Globus pallidus (tissue), 1 donor: Measurements from ENCODE around the gene PRAMEF2.
"Not testable (repeated sequence)": the region's sequence is repeated elsewhere in the genome, so short reads cannot be mapped to it uniquely, and the experiment has no call there.

Source experiments
- DNase-seq: peaks from one replicate; pipeline ENCODE4 v3.0.0-alpha.2; 2015; ENCODE audit warnings: low spot score

The PRAMEF2 gene

DNA sequence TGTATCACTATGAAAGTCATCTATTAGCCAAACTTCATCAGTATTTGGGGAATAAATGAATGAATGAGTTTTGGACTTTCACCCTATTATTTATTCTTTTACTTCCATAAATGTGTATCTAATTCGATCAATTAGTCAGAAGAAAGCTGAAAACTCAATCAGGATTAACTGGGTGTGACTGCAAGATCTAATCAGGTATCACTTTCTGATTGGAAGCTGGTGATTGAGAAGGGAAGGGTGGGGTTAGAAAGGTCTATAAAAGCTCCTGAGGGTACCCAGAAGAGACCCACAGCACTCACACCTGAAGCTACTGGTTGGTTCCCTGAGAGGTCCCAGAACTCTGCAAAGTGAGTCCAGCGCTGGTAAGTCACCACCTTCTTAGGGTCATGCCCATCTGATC lies at the start of gene PRAMEF2:
Gene PRAMEF2, plus strand, starts transcription at position 301 of the 400 bp plus-strand sequence. CDS start 1,924 bp downstream, outside the sequence.
- not testable (repeated sequence) for DNase-seq

- DNase-seq: no peak
Observed at GRCh38 chr1:12809933-12810332, 47.0 kb upstream of the PRAMEF2 start.

DNA sequence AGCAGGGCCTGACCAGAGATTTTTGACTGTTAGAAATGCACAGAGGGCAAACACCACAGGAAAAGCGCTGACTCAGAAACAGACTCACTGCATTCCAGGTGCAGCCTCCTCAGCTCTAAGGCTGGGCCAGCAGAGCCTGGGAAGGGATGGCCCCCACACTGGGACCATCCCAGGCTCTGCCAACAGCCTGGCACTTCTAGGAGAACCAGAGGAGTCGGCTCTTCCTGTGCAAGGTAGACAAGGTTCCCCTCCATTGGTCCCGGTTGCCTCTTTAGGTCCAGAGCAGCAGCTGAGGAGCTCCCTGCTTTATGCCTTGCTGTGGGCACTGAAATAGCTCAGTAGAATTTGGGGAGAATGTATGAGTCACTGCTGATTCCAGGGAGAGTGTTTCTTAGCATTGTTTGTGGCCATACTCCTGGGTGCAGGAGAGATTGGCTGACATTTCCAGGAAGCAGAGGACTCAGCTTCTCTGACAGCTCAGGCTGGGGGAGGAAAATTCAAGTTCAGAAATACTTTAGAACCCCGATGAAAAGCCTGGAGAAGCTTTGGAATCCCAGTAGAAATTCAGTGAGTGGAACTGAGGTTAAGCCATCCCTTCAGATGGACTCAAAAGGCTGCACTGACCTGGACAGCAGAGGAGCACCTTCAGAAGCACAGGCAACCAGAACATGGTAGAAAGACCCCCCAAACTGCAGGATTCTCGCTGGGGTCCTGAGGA lies 46.0 kb upstream of the PRAMEF2 start:
- no peak for DNase-seq

GRCh38 chr1:12811409-12811784 lies 45.5 kb upstream of the PRAMEF2 start:
- DNase-seq: no peak

DNA sequence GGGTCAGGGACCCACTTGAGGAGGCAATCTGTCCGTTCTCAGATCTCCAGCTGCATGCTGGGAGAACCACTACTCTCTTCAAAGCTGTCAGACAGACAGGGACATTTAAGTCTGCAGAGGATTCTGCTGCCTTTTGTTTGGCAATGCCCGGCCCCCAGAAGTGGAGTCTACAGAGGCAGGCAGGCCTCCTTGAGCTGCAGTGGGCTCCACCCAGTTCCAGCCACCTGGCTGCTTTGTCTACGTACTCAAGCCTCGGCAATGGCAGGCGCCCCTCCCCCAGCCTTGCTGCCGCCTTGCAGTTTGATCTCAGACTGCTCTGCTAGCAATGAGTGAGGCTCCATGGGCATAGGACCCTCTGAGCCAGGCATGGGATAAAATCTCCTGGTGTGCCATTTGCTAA lies 37.8 kb upstream of the PRAMEF2 start:
- DNase-seq: not testable (repeated sequence)

DNA sequence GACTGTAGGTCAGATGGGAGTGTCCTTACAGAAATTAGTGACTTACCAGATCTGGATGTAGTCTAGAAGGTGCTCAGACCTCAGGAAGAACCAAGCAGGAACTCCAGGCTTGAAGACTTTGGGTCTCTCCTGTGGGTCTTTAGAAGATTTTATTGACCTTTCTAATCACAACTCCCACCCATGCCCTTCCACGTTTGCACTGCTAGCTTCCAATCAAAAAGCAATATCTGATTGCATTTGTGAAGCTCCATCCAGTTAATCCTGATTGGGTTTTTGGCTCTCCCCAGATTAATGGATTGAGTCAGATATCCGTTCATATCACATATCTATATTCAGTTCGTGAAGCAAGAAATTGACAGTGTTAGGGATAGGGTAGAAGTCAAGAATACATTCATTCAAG lies 25.6 kb upstream of the PRAMEF2 start, which contains the start of gene PRAMEF11:
Gene PRAMEF11, minus strand, starts transcription at position 101 of the 400 bp plus-strand sequence. CDS start 2,621 bp downstream, outside the sequence.
- not testable (repeated sequence) for DNase-seq

GRCh38 chr1:12833251-12833650 lies 23.6 kb upstream of the PRAMEF2 start:
- not testable (repeated sequence) for DNase-seq

- not testable (repeated sequence) for DNase-seq
Observed at GRCh38 chr1:12848620-12849019, 8.3 kb upstream of the PRAMEF2 start, which contains the start of gene HNRNPCL1. Gene HNRNPCL1 (minus strand): TSS chr1:12848720. CDS start chr1:12848289, 431 bp downstream.

- DNase-seq: no peak
Observed at GRCh38 chr1:12851779-12852178, 5.1 kb upstream of the PRAMEF2 start.

DNA sequence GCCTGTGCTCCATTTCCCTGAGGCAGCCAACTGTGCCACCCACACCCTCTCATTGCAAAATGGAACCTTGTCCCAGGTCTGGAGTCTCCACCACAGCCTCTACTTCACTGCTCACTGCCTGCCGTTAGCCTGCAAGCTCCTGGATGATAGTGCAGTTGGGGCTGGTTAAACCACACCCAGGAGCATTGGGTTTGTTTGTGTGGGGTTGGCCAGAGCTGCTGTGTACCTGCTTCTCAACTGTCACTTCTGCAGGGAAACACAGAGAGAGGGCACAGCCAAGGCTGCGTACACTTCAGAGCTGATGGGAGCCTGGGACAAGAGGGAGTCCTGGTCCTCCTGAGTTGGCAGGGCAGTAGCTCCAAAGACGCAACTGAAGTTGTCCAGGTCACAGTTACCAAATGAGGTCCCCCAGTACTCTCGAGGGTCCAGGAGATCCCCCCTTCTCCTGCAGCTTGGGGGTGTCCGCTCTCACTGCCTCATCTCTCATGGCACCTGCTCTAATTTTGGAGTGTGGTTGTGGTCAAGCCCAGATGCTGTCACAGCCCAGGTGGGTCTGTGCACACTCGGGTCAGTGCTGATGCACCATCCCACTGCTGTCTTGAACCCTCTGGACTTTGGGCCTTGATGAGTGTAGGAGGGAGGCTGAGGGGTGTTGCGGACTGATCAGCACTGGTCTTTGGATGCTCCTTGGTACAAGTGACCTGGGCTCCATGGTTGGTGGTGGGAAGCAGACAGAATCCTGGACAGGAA lies 6.4 kb downstream of the PRAMEF2 start:
- not testable (repeated sequence) for DNase-seq

- DNase-seq: not testable (repeated sequence)
Observed at GRCh38 chr1:12878453-12878852, 21.6 kb downstream of the PRAMEF2 start.

DNA sequence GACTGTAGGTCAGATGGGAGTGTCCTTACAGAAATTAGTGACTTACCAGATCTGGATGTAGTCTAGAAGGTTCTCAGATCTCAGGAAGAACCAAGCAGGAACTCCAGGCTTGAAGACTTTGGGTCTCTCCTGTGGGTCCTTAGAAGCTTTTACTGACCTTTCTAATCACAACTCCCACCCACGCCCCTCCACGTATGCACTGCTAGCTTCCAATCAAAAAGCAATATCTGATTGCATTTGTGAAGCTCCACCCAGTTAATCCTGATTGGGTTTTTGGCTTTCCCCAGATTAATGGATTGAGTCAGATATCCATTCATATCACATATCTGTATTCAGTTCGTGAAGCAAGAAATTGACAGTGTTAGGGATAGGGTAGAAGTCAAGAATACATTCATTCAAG lies 29.2 kb downstream of the PRAMEF2 start, which contains the start of gene PRAMEF4:
Gene PRAMEF4, minus strand, starts transcription at position 101 of the 400 bp plus-strand sequence. CDS start 2,807 bp downstream, outside the sequence.
- DNase-seq: not testable (repeated sequence)

DNA sequence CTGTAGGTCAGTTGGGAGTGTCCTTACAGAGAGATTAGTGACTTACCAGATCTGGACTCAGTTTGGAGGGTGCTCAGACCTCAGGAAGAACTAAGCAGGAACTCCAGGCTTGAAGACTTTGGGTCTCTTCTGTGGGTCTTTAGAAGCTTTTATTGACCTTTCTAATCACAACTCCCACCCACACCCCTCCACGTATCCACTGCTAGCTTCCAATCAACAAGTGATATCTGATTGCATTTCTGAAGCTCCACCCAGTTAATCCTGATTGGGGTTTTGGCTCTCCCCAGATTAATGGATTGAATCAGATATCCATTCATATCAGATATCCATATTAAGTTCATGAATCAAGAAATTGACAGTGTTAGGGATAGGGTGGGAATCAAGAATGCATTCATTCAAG lies 41.3 kb downstream of the PRAMEF2 start, which contains the start of gene PRAMEF10:
Gene PRAMEF10, minus strand, starts transcription at position 101 of the 400 bp plus-strand sequence. CDS start 2,423 bp downstream, outside the sequence.
- not testable (repeated sequence) for DNase-seq

DNA sequence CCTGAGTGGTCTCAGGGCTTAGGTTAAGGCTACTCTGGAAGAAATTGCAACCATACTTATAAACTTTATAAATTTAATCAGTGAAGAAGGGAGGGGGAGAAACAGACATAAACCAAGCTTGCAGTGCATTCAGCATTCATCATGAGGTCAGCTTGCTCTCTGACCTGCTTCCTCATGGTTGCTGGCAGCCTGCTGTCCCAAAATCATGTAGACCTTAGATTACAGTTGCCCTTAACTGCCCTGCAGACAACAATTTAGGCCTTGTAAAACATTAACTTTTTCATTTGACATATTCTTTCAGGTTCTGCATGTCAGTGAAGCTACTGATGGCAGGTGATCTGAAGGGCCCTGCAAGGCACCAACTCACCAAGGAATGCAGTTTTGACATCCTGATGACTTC lies 42.3 kb downstream of the PRAMEF2 start:
- not testable (repeated sequence) for DNase-seq

GRCh38 chr1:12903793-12904572 lies 47.1 kb downstream of the PRAMEF2 start:
- DNase-seq: not testable (repeated sequence)
